ENCODE measurements around the gene NPFFR1.

NPFFR1 gene

DNA sequence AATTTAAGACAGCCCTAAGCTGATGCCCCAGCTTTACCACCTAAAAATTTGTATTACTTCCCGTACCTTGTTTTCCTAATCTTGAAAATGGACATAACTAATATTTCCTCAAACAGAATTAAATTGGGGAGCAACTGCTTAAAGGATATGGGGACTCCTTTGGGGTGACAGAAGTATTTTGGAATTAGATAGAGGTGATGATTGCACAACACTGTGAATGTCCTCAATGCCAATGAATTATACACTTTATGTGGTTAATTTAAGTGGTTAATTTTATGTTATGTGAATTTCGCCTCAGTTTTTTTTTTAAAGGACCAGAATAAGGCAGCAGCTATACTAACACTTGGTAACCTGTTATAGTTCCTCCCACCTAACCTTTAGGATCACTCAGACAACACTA, 19.9 kb upstream of the NPFFR1 start:
- TF ChIP-seq CTCF (conservative IDR thresholded peaks at IDR 0.05), result no peak
- no peak for TF ChIP-seq ZFX (IDR thresholded peaks at IDR 0.05)
- no peak overlapping the region for H3K27ac ChIP-seq

DNA sequence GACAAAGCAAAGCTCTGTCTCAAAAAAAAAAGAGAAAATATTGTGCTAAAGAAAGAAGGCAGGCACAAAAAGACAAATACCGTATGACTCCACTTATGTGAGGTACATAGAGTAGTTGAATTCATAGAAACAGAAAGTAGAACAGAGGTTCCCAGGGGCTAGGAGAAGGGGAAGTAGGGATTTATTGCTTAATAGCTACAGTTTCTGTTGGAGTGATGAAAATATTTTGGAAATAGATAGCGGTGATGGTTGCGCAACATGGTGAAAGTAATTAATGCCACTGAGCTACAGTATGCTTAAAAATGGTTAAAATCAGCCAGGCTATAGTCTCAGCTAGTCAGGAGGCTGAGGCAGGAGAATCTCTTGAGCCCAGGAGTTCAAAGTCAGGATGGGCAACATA, 18.5 kb upstream of the NPFFR1 start:
- TF ChIP-seq ZFX (IDR thresholded peaks at IDR 0.05) (no peak), CTCF (conservative IDR thresholded peaks at IDR 0.05) (no peak)
- no peak overlapping the region for H3K27ac ChIP-seq

- TF ChIP-seq ZFX (IDR thresholded peaks at IDR 0.05), result no peak
- no peak overlapping the region for H3K27ac ChIP-seq
Measured at GRCh38 chr10:70300908-70301597, 17.2 kb upstream of the NPFFR1 start.

DNA sequence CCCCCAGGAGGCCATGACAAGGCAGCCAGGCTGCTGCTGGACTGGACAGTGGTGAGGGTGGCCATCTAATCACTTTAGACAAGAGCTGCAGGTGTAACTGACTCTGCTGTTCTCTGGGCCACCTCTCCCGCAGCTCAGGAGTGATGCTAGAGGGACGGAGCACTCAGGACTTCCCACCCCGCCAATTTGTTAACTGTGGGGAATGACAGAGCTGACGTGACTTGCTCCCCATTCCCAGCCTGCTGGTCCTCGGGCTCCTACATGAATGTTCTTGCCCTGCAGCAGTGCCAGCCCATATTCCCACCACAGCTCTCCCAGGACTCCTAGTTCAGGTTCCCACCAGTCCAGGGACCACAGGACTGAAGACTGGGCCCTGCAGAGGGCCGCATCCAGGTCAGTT, 16.7 kb upstream of the NPFFR1 start:
- H3K27ac ChIP-seq, result no peak overlapping the region
- TF ChIP-seq ZFX (IDR thresholded peaks at IDR 0.05) (no peak), CTCF (conservative IDR thresholded peaks at IDR 0.05) (no peak)

GRCh38 chr10:70299876-70300275, 16.1 kb upstream of the NPFFR1 start:
- no peak for TF ChIP-seq ZFX (IDR thresholded peaks at IDR 0.05)
- TF ChIP-seq CTCF (conservative IDR thresholded peaks at IDR 0.05), result no peak
- H3K27ac ChIP-seq, result no peak overlapping the region

- no peak overlapping the region for H3K27ac ChIP-seq
- TF ChIP-seq ZFX (IDR thresholded peaks at IDR 0.05) (no peak), CTCF (conservative IDR thresholded peaks at IDR 0.05) (no peak)
Measured at GRCh38 chr10:70298393-70298792, 14.6 kb upstream of the NPFFR1 start.

DNA sequence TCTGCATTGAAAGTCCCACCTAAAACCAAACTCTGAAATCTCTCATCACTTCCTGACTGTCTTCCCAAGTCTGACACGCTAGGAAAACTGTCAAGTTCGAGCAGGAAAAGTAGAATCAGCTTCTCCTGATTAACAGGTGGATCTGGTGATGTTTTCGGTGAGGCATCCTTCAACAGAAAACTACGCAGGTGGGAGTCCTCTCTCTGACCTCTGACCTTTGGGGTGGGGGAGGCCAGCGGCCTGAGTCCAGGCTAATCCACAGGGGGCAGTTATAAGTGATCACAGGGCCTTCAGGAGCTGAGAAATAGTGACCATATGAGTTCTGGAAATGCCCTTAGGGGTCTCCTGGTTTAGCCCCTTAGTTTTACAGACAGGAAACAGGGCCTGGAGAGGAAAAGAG, 13.4 kb upstream of the NPFFR1 start:
- H3K27ac ChIP-seq, result no peak overlapping the region
- no peak for TF ChIP-seq CTCF (conservative IDR thresholded peaks at IDR 0.05)
- TF ChIP-seq ZFX (IDR thresholded peaks at IDR 0.05), result no peak

- H3K27ac ChIP-seq, result no peak overlapping the region
- no peak for TF ChIP-seq ZFX (IDR thresholded peaks at IDR 0.05)
Measured at GRCh38 chr10:70296406-70296899, 12.6 kb upstream of the NPFFR1 start.

Measured in C4-2B (cell line).